GM12874 (cell line): ENCODE results near the gene RILPL1.

ENCODE experiments used
- CTCF ChIP-seq: IDR thresholded peaks from 2 replicates; pipeline ENCODE4 v1.5.1; 2011; ENCODE audit warnings: low read depth, mild to moderate bottlenecking, control low read depth, low read length, moderate library complexity; ENCODE audit not compliant: insufficient read depth

RILPL1 gene

DNA sequence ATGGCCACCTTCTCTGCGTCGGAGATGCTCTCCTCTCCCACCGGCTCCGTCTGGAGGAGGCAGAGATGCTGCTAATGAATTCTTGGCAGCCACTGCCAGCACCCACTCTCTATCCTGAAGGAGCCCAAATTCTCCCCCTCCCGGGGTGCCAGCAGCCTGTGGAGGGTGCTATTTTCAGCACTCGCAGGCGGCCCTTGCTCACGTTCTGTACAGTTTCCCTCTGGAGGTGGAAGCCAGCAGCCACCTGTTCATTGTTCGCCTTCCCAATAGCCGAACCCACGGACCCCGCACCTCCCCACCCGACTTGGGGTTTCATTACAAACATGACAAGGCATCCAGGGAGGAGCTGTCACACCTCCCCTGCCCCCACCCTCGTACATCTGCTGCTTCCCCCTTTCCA lies 47.8 kb downstream of the RILPL1 start:
- no peak for TF ChIP-seq CTCF

GRCh38 chr12:123483602-123484248 lies 49.8 kb downstream of the RILPL1 start:
- no peak for TF ChIP-seq CTCF

DNA sequence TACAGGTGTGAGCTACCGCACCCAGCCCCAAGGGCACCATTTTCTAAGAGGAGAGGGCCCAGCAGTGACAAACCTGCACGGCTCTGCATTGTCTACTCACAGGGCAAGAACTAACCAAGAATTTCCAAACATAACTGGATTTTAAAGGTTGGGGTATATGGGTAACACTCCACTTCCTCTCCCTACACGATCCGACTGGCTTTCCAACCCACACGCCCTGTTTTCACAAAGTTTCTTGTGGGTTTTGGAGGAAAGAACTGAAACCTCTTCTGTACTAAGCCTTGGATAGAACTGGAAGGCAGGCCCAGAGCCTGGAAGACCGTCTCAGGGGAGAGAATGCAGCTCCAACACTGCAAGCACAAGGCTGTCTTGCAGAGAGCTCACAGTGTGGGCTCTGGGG lies 50.6 kb downstream of the RILPL1 start:
- TF ChIP-seq CTCF, result no peak

GRCh38 chr12:123479442-123480180 lies 53.9 kb downstream of the RILPL1 start:
- no peak for TF ChIP-seq CTCF

DNA sequence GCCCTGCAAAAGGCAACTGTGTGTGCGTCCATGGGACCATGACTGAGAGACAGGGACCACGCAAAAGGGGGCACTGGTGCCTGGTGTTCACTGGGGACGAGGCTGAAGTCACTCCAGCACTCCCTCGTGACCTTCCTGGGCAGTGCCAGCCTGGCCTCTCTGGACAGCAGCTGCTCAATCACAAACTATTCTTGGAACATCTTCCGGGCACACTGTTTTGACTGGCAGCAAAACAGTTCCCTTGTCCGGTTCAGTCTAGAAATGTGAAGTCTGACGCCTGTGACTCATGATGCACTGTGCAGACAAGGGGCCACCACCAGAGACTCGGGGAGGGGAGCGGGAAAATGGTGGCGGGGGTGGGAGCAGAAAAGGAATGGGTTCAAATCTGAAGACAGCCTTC lies 54.8 kb downstream of the RILPL1 start:
- TF ChIP-seq CTCF, result no peak

DNA sequence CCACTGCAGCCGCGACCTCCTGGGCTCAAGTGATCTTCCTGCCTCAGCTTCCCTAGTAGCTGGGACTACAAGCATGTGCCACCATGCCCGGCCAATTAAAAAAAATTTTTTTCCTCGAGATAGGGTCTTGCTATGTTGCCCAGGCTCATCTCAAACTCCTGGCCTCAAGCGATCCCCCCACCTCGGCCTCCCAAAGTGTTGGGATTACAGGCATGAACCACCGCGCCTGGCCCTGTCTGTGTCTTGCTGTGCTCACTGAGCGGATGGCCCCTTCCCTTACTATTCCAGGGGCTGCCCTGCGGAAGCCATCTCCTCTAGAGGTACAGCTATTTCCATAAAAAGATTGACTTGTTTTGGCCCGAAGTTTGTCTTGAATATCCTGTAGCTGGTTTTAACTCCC lies 55.5 kb downstream of the RILPL1 start:
- no peak for TF ChIP-seq CTCF

- no peak for TF ChIP-seq CTCF
These were observed 58.2 kb downstream of the RILPL1 start for GRCh38 chr12:123475246-123475703.
